OCI-LY3 (cell line): ENCODE measurements around the gene FBXL15.

Experiments
- H2AFZ ChIP-seq: fragments of 200-600, 300-600 bp; shearing (Covaris generic); 2 replicates; pipeline ENCODE4 v1.6.0; 2014; ENCODE audit warnings: antibody characterized with exemption, low read depth, low read length
- H3K27ac ChIP-seq: fragments of 200-600, 300-600 bp; sonication (generic); 2 replicates; pipeline ENCODE4 v1.5.1; 2014; ENCODE audit warnings: mild to moderate bottlenecking, low read length, moderate library complexity, mixed read lengths
- H3K27me3 ChIP-seq: fragments of 200-600, 300-600 bp; sonication (generic); 2 replicates; pipeline ENCODE4 v1.6.1; 2014; ENCODE audit warnings: low read depth, low read length, mixed read lengths
- H3K36me3 ChIP-seq: fragments of 200-600, 300-600 bp; sonication (generic); replicated peaks from 2 replicates; pipeline ENCODE3; 2014; ENCODE audit warnings: low read depth, low read length, mixed read lengths
- H3K4me1 ChIP-seq: fragments of 300-600, 200-600 bp; sonication (generic); 2 replicates; pipeline ENCODE4 v1.6.1; 2014; ENCODE audit warnings: low read length, mixed read lengths
- H3K4me2 ChIP-seq: fragments of 200-600, 300-600 bp; sonication (generic); 2 replicates; pipeline ENCODE4 v1.6.1; 2014; ENCODE audit warnings: low read length, mixed read lengths
- H3K4me3 ChIP-seq: fragments of 300-600, 200-600 bp; sonication (generic); 2 replicates; pipeline ENCODE4 v1.5.1; 2014; ENCODE audit warnings: antibody characterized with exemption, mild to moderate bottlenecking, low read length, moderate library complexity
- H3K79me2 ChIP-seq: fragments of 300-600, 200-600 bp; shearing (Covaris generic); 2 replicates; pipeline ENCODE4 v1.6.1; 2014; ENCODE audit warnings: mild to moderate bottlenecking, low read length, mixed read lengths
- H3K9ac ChIP-seq: fragments of 300-600, 200-600 bp; shearing (Covaris generic); 2 replicates; pipeline ENCODE4 v1.6.0; 2014; ENCODE audit warnings: mild to moderate bottlenecking, low read length, moderate library complexity
- H3K9me3 ChIP-seq: fragments of 200-600, 300-600 bp; shearing (Covaris generic); 2 replicates; pipeline ENCODE4 v1.6.1; 2014; ENCODE audit warnings: low read length, mixed read lengths; ENCODE audit not compliant: insufficient read depth
- H4K20me1 ChIP-seq: fragments of 200-600, 300-600 bp; sonication (generic); 2 replicates; pipeline ENCODE4 v1.6.1; 2016; ENCODE audit warnings: low read length, mixed read lengths; ENCODE audit not compliant: insufficient read depth
- EZH2phosphoT487 ChIP-seq: fragments of 200-600 bp; shearing (Covaris generic); IDR thresholded peaks from 2 replicates; pipeline ENCODE4 v1.6.1; 2018; ENCODE audit warnings: antibody characterized with exemption, mixed run types, low read depth
- TF ChIP-seq, protein P1 (sequence below): fragments of 200-600, 300-600 bp; sonication (generic); IDR thresholded peaks from 2 replicates; pipeline ENCODE4 v1.5.1; 2014; ENCODE audit warnings: antibody characterized with exemption, low read length, low read depth

FBXL15 gene

DNA sequence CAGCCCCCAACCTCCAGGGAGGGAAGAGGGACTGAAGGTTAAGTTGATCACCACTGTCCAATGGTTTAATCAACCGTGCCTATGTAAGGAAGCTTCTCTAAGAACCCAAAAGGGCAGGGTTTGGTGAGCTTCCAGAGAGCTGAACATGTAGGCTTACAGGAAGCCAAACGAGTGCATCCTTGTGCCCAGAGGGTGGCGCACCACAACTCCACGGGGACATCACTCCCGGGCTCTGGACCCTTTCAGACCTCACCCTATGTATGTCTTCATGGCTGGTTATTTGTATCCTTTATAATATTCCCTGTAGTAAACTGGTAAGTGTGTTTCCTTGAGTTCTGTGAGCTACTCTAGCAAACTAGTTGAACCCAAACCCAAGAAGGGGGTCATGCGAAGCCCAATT, 36.6 kb upstream of the FBXL15 start:
- H3K79me2 ChIP-seq, result no peaks in the 10 kb centered on the region

DNA sequence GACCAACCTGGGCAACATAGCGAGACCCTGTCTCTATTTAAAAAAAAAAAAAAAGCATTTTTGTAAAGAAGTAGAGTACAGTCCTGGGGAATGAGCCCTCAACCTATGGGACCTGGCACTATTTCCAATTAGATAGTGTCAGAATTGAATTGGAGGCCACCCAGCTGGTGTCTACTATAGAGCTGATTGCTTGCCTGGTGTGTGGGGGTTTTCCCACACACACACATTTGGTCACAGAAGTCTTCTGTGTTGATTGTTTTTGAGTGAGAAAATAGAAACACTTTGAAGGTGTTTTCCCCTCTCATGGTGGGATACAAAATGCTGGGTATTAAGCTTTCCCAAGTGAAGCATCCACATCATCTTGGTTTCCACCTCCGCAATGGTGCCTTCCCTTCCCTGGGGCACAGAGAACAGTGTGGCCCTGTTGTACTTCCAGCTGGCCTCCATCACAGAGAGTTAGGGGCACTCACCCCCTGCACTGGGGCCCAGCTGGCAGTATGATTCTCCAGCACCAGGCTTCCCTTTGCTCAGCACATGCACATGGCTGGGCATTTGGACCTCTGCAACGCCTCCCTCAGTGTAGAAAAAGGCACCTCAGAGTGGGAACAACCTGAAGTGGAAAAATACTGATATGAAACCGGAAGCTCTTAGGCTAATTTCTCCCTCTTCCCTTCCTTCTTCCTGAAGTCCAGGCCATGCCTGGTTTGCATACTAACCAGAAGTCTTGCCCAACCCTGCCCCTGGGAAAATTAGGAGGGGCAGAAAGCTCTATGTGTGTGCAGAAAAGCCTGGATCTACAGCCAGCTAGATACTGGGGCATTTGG, 35.8 kb upstream of the FBXL15 start:
- Histone ChIP-seq H2AFZ (no peak overlapping the region), H3K4me3 (no peak overlapping the region), H3K79me2 (no peaks in the 10 kb centered on the region), H3K4me2 (peak overlapping the region; percentile 7; the same call in 1 of the 2 replicates), H3K36me3 (peaks cover 11% of the 10 kb centered on the region), H3K27ac (no peak overlapping the region), H3K4me1 (peaks cover 12% of the 10 kb centered on the region), H3K9me3 (no peaks in the 10 kb centered on the region), H3K27me3 (no peaks in the 10 kb centered on the region), H3K9ac (no peak overlapping the region), H4K20me1 (no peaks in the 10 kb centered on the region)
- TF ChIP-seq EZH2phosphoT487, result no peak
- TF ChIP-seq, protein P1, sequence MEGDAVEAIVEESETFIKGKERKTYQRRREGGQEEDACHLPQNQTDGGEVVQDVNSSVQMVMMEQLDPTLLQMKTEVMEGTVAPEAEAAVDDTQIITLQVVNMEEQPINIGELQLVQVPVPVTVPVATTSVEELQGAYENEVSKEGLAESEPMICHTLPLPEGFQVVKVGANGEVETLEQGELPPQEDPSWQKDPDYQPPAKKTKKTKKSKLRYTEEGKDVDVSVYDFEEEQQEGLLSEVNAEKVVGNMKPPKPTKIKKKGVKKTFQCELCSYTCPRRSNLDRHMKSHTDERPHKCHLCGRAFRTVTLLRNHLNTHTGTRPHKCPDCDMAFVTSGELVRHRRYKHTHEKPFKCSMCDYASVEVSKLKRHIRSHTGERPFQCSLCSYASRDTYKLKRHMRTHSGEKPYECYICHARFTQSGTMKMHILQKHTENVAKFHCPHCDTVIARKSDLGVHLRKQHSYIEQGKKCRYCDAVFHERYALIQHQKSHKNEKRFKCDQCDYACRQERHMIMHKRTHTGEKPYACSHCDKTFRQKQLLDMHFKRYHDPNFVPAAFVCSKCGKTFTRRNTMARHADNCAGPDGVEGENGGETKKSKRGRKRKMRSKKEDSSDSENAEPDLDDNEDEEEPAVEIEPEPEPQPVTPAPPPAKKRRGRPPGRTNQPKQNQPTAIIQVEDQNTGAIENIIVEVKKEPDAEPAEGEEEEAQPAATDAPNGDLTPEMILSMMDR, result no peak

More for the DNA sequence above, 36.6 kb upstream of the FBXL15 start:
- Histone ChIP-seq H4K20me1 (no peaks in the 10 kb centered on the region), H2AFZ (no peak overlapping the region), H3K36me3 (peaks cover 11% of the 10 kb centered on the region), H3K27ac (no peak overlapping the region), H3K4me3 (no peak overlapping the region), H3K27me3 (no peaks in the 10 kb centered on the region), H3K4me2 (no peak overlapping the region), H3K9me3 (no peaks in the 10 kb centered on the region), H3K4me1 (peaks cover 12% of the 10 kb centered on the region), H3K9ac (no peak overlapping the region)
- no peak for TF ChIP-seq EZH2phosphoT487
- TF ChIP-seq, protein P1, result peak; percentile 16; the same call in 1 of the 2 replicates

DNA sequence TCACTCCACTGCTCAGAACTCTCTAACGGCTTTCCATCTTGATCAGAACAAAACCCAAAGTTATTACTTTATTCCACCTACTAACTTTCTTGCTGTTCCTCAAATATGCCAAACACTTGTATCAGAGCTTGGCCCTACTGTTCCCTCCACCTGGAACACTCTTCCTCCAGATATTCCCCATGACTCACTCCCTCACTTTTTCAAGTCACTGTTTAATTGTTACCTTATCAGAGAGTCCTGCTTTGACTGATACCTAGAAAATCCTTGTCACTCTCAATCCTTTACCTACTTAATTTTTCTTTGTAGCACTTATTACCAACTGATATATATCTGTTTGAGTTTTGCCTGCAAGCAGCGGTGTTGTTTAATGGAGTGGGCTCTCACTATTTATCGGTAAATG, 30.7 kb upstream of the FBXL15 start:
- H3K4me3 ChIP-seq, result no peak overlapping the region
- H3K4me1 ChIP-seq, result peaks cover 12% of the 10 kb centered on the region
- TF ChIP-seq, protein P1, result no peak
- no peak for TF ChIP-seq EZH2phosphoT487
- H3K27ac ChIP-seq, result no peak overlapping the region
- H3K27me3 ChIP-seq, result no peaks in the 10 kb centered on the region
- peaks cover 5% of the 10 kb centered on the region for H3K79me2 ChIP-seq
- H3K36me3 ChIP-seq, result no peaks in the 10 kb centered on the region
- H3K4me2 ChIP-seq, result no peak overlapping the region
- H3K9me3 ChIP-seq, result no peaks in the 10 kb centered on the region
- no peaks in the 10 kb centered on the region for H4K20me1 ChIP-seq
- H3K9ac ChIP-seq, result no peak overlapping the region
- no peak overlapping the region for H2AFZ ChIP-seq

DNA sequence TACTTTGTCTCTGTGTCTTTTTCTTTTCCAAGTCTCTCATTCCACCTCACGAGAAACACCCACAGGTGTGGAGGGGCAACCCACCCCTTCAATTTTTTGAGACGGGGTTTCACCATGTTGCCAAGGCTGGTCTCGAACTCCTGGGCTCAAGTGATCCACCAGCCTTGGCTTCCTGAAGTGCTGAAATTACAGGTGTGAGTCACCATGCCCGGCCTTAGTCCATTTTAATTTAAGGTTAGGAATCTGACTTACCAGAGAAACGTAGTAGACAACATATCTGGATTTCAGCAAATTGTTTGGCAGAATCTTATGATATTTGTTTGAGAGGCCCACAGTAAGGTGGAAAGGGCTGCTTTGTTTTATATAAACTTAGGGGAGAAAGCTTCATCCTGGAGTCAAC, 28.3 kb upstream of the FBXL15 start:
- no peak overlapping the region for H3K27ac ChIP-seq
- H4K20me1 ChIP-seq, result no peaks in the 10 kb centered on the region; the same call in 1 of the 2 replicates
- no peak overlapping the region for H2AFZ ChIP-seq
- H3K27me3 ChIP-seq, result no peaks in the 10 kb centered on the region
- no peak overlapping the region for H3K4me3 ChIP-seq
- no peaks in the 10 kb centered on the region for H3K9me3 ChIP-seq
- H3K4me1 ChIP-seq, result peaks cover 17% of the 10 kb centered on the region
- TF ChIP-seq, protein P1, result no peak
- TF ChIP-seq EZH2phosphoT487, result no peak
- H3K36me3 ChIP-seq, result peaks cover 14% of the 10 kb centered on the region
- H3K79me2 ChIP-seq, result peaks cover 25% of the 10 kb centered on the region
- no peak overlapping the region for H3K9ac ChIP-seq
- H3K4me2 ChIP-seq, result no peak overlapping the region
